ENCODE results near the gene PTGER3.
"Not testable (repeated sequence)": the region's sequence is repeated elsewhere in the genome, so short reads cannot be mapped to it uniquely, and the experiment has no call there.

Gene PTGER3

DNA sequence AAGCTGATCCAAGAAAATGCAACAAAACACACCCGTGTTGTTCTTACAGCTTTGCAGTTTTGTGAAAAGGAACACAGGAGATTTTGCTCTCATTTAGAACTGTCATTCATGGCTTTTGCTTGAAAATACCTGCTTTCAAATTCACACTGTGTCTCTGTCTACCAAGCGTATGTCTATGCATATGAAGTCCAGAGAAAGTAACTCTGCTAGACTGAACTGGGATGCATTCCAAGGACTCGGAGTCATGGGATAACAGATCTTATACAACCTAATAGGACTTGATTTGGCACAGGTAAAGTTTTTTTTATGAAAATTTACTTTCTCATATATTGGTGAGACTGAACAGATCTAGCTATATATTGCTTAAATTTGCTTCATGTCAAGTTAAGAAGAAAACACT is 102.4 kb downstream of the PTGER3 start:
- H3K27ac ChIP-seq: no peak overlapping the region
- TF ChIP-seq, protein P1, sequence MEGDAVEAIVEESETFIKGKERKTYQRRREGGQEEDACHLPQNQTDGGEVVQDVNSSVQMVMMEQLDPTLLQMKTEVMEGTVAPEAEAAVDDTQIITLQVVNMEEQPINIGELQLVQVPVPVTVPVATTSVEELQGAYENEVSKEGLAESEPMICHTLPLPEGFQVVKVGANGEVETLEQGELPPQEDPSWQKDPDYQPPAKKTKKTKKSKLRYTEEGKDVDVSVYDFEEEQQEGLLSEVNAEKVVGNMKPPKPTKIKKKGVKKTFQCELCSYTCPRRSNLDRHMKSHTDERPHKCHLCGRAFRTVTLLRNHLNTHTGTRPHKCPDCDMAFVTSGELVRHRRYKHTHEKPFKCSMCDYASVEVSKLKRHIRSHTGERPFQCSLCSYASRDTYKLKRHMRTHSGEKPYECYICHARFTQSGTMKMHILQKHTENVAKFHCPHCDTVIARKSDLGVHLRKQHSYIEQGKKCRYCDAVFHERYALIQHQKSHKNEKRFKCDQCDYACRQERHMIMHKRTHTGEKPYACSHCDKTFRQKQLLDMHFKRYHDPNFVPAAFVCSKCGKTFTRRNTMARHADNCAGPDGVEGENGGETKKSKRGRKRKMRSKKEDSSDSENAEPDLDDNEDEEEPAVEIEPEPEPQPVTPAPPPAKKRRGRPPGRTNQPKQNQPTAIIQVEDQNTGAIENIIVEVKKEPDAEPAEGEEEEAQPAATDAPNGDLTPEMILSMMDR (conservative IDR thresholded peaks at IDR 0.05): no peak
- TF ChIP-seq ZFX (IDR thresholded peaks at IDR 0.05): no peak

DNA sequence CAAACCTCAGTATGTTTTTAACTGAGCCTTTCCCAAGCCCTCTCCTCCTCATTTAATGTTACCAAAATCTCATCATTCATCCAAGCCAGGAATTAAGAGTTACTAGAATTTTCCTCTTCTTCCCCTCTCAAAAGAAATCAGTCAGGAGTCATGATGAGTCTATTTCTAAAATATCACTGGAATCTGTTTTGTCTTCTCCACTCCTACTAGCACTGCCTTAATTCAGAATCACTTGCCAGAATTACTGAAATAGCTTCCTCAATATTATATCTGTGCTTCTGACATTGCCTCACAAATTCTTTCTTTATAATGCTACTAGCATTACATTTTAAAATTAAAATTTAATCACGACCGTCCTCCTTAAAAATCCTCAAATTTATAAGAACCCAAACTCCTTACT is 106.1 kb downstream of the PTGER3 start:
- TF ChIP-seq ZFX (IDR thresholded peaks at IDR 0.05): no peak
- TF ChIP-seq, protein P1 (conservative IDR thresholded peaks at IDR 0.05): no peak
- H3K27ac ChIP-seq: no peak overlapping the region

DNA sequence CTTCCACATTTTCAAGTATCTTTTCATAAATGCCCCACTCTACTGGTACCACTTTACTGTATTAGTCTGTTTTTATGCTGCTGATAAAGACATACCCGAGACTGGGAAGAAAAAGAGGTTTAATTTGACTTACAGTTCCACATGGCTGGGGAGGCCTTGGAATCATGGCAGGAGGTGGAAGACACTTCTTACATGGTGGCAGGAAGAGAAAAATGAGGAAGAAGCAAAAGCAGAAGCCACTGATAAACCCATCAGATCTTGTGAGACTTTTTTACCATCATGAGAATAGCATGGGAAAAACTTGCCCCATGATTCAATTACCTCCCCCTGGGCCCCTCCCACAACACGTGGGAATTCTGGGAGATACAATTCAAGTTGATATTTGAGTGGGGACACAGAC is 107.2 kb downstream of the PTGER3 start:
- not testable (repeated sequence) for H3K27ac ChIP-seq

DNA sequence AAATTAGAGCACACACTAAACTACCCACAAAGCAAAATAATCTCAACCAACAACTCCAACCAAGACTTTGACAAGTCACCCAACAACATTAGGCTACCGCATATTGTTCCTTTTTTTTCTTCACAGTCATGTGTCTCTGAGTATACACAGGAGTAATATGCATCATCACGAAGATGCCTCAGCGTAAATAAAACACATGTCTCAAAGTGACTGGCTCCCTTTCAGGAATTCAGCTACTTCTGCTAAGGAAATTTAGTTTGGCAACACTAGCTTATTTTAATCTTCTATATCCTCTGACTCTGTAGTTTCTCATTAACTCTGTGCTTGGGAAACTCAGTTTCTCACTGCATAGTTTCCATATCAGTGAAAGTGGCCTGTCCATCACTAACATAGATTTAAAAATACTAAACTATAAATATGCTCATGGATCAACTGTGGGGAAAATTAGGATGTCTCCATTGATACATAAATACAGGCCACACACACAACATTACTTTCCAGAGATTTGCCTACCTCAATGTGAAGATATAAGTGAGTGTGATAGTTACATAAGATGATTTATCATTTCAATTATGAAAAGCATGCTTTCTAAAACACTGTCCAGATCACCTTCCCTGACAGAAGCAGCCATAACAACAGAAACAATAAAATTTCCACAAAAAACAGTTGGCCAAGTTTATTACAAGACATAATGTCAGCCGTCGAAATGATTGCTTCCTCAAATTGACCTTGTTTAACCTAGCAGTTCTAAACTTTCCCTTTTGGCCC is 113.2 kb downstream of the PTGER3 start:
- TF ChIP-seq, protein P1 (conservative IDR thresholded peaks at IDR 0.05): no peak
- no peak for TF ChIP-seq ZFX (IDR thresholded peaks at IDR 0.05)
- no peak overlapping the region for H3K27ac ChIP-seq

DNA sequence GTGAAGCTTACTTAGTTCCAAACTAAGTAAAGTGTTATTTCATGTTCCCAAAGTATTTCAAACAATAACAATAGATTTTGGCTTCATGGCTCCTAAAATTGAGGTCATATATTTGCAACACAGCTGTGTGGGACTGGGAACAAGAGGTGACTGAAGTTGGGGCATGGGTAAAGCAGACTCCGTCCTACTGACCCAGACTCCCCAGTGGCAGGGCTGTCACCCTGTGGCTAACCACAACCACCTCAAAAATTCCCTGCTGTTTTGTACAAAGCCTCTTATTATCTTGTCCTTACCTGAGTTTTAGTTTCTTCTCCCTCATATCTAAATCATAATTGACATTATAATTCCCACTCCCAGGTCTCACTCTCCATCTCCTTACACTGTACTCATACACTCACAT is 117.6 kb downstream of the PTGER3 start:
- no peak overlapping the region for H3K27ac ChIP-seq
- TF ChIP-seq ZFX (IDR thresholded peaks at IDR 0.05): no peak
- TF ChIP-seq, protein P1 (conservative IDR thresholded peaks at IDR 0.05): no peak

DNA sequence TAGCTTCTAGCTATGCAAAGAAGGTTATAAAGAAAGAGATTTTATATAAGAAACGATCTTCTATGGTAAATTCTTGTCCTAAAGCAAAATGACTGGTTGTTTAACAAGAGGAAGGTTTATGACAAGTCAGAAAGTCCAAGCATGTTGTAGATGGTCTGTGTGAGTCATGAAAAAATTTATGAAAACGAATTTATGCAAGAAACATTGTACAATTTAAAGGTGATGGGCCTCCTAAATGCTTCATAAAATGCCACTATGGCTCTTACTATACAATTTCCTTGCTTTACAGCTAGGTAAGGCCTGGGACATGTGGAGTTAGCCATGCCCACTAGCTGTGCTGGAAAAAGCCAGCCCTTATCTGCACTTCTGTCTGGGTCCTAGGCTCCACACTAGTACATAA is 125.4 kb downstream of the PTGER3 start:
- no peak overlapping the region for H3K27ac ChIP-seq
- TF ChIP-seq, protein P1 (conservative IDR thresholded peaks at IDR 0.05): no peak
- no peak for TF ChIP-seq ZFX (IDR thresholded peaks at IDR 0.05)

All from C4-2B (cell line).